ENCODE results near the gene MARCHF11. TPM values are rescaled to one million over a fixed set of nuclear protein-coding genes. Genes with fewer than 3 reads are reported as not detected.

Gene MARCHF11
- total and polyA plus RNA-seq, 2 of the 8 experiments (the other 6 are each of a cell fraction or from before 2014, with no cell fraction given) = 0.27 to 0.82 TPM

DNA sequence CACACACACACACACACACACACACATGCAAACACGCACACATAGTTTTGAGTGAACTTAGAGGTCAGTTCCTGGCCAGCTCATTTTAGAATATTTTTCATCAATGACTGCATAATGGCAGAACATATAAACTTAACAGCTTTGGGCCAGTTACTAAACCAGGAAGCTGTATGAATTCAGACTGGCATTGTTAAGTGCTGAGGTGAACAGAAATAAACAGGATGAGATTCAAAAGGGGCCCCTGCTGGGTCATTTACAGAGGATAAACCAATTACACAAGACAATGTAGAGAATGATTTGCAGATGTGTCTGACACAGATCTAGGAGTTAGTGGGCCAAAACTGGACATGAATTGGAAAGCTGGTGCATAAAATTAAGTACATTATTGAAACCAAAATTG lies 44.6 kb downstream of the MARCHF11 start (continued):
- TF ChIP-seq TAF1 (IDR thresholded peaks at IDR 0.05; ENCODE audit: low read depth, low read length) = no peak
- no peak for TF ChIP-seq TBP (IDR thresholded peaks at IDR 0.05; ENCODE audit: low read depth, low read length)
- TF ChIP-seq GTF2F1 (IDR thresholded peaks at IDR 0.05; ENCODE audit: borderline replicate concordance, low read depth, low read length) = no peak
- no peak for TF ChIP-seq KDM4A (IDR thresholded peaks at IDR 0.05; ENCODE audit: low read depth, low read length, severe bottlenecking)
- TF ChIP-seq, protein P1, sequence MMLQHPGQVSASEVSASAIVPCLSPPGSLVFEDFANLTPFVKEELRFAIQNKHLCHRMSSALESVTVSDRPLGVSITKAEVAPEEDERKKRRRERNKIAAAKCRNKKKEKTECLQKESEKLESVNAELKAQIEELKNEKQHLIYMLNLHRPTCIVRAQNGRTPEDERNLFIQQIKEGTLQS (IDR thresholded peaks at IDR 0.05; ENCODE audit: insufficient read depth, low read depth, low read length) = no peak
- no peak for TF ChIP-seq SAP30 (IDR thresholded peaks at IDR 0.05; ENCODE audit: insufficient read depth, insufficient replicate concordance, low read length)

Measured in H1 (cell line).